GM12878 (cell line): ENCODE results near the gene ABHD11. TPM values are rescaled to one million over a fixed set of nuclear protein-coding genes. Genes with fewer than 3 reads are reported as not detected.

ENCODE experiments used
- E2F8 ChIP-seq: fragments of 450-650 bp; IDR thresholded peaks from 2 replicates; pipeline ENCODE4 v1.6.1; 2018; ENCODE audit warnings: mild to moderate bottlenecking, low read depth, moderate library complexity; ENCODE audit not compliant: partially characterized antibody
- FOXM1 ChIP-seq: IDR thresholded peaks from 2 replicates; pipeline ENCODE4 v1.6.1; 2012; ENCODE audit warnings: low read depth, mild to moderate bottlenecking, inconsistent platforms, low read length, moderate library complexity
- IKZF1 ChIP-seq: fragments of 450-650 bp; conservative IDR thresholded peaks from 2 replicates; pipeline ENCODE4 v1.6.1; 2017; ENCODE audit warnings: antibody characterized with exemption, mild to moderate bottlenecking
- JUNB ChIP-seq: IDR thresholded peaks from 2 replicates; pipeline ENCODE4 v1.6.1; 2016; ENCODE audit warnings: antibody characterized with exemption, mild to moderate bottlenecking
- MEF2B ChIP-seq: fragments of 450-650 bp; IDR thresholded peaks from 2 replicates; pipeline ENCODE4 v1.6.1; 2018; ENCODE audit warnings: mild to moderate bottlenecking, moderate library complexity; ENCODE audit not compliant: partially characterized antibody, poor library complexity, severe bottlenecking
- NFXL1 ChIP-seq: fragments of 450-650 bp; IDR thresholded peaks from 2 replicates; pipeline ENCODE4 v1.6.1; 2017; ENCODE audit warnings: antibody characterized with exemption, mild to moderate bottlenecking, borderline replicate concordance
- NR2C1 ChIP-seq: fragments of 450-650 bp; IDR thresholded peaks from 2 replicates; pipeline ENCODE4 v1.6.1; 2017; ENCODE audit warnings: antibody characterized with exemption, mild to moderate bottlenecking, moderate library complexity
- RELA ChIP-seq: fragments of 450-650 bp; IDR thresholded peaks from 2 replicates; pipeline ENCODE4 v1.8.0; 2014; ENCODE audit warnings: borderline replicate concordance; ENCODE audit not compliant: partially characterized antibody
- RELB ChIP-seq: fragments of 450-650 bp; IDR thresholded peaks from 2 replicates; pipeline ENCODE4 v1.6.1; 2017; ENCODE audit warnings: low read depth, mild to moderate bottlenecking, moderate library complexity
- STAT3 ChIP-seq: IDR thresholded peaks from 2 replicates; pipeline ENCODE4 v1.6.1; 2011; ENCODE audit warnings: low read depth, low read length, improper control_type of control experiment
- TBL1XR1 ChIP-seq: IDR thresholded peaks from 2 replicates; pipeline ENCODE4 v1.6.1; 2012; ENCODE audit warnings: low read depth, low read length, improper control_type of control experiment
- YBX1 ChIP-seq: fragments of 450-650 bp; IDR thresholded peaks from 2 replicates; pipeline ENCODE4 v1.6.1; 2016; ENCODE audit warnings: antibody characterized with exemption
- polyA plus RNA-seq, 11 experiments: library from polyadenylated mRNA; depleted of rRNA in 4 of 11; unstranded in 6 of 11; stranded (reverse) in 5 of 11; fragments of >200 nt; fragmentation: Nextera tagmentation in 4 of 11; fragmentation: Illumina TruSeq in 1 of 11; extraction: Ambion mirVana in 4 of 11; extraction: Trizol in 1 of 11; gene quantifications; 1 replicate in 1 of 11; 2 replicates in 10 of 11; pipeline versions ENCODE4 v1.2.1 to v1.2.3, GENCODE V29; 2011 to 2016; ENCODE audit warnings: inconsistent platforms in 2 of 11, missing spikeins in 2 of 11, low read depth in 1 of 11
- total RNA-seq, 4 experiments: library from RNA; depleted of rRNA in 3 of 4; stranded (reverse); fragments of >200 nt in 3 of 4; fragmentation: Illumina TruSeq in 1 of 4; extraction: Trizol in 1 of 4; gene quantifications; 2 replicates each; pipeline versions ENCODE4 v1.2.1 to v1.2.3, GENCODE V29; 2013 to 2021

The ABHD11 gene
- total and polyA plus RNA-seq, 10 of the 15 experiments (the other 5 are each of a cell fraction or from before 2014, with no cell fraction given): 2.8 to 24.8 (median 10.1) TPM

GRCh38 chr7:73742753-73743641 lies 4.4 kb upstream of the ABHD11 start (continued):
- no peak for TF ChIP-seq E2F8
- no peak for TF ChIP-seq STAT3
- no peak for TF ChIP-seq TBL1XR1
- no peak for TF ChIP-seq FOXM1
- TF ChIP-seq YBX1: no peak
- TF ChIP-seq MEF2B: peak; percentile 52
- peak; percentile 57; the same call in 1 of the 2 replicates for TF ChIP-seq RELB
- no peak for TF ChIP-seq NR2C1
- no peak for TF ChIP-seq NFXL1
- peak; percentile 11 for TF ChIP-seq RELA
- TF ChIP-seq IKZF1: peak; percentile 55
- no peak for TF ChIP-seq JUNB
- TF ChIP-seq, all 136 proteins: peak for 17
